ENCODE measurements around the gene RGS8.
"Not testable (repeated sequence)": the region's sequence is repeated elsewhere in the genome, so short reads cannot be mapped to it uniquely, and the experiment has no call there.

RGS8 gene

DNA sequence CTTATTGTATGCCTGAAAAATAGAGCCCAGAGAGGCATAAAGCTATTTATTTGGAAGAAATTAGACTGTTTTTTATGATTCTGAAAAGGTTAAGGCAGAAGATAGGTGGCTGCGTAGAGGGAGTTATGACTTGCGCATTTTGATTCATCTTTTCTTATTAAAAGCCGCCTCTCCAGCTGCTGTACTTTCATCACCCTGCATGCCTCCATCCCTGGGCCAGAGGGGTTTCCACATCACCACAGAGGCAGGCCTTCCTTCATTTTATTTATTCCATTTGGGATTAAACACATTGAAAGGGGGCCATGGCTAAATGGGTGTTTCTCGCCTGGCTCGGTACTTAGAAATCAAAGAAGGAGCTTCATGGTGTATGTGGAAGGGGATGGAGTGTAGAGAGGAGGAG, 14.6 kb upstream of the RGS8 start:
- CTCF ChIA-PET: interaction anchor here (1.9 to 3.3 kb wide), 2 partner anchors 8 to 86 kb away, joined by 5 to 10 read pairs; no protein-coding TSS in a partner anchor

GRCh38 chr1:182693139-182693538, 8.8 kb upstream of the RGS8 start:
- DNase-seq (ENCODE audit: extremely low spot score); POLR2A ChIA-PET; CTCF ChIA-PET: not testable (repeated sequence)

More for the DNA sequence above, 14.6 kb upstream of the RGS8 start:
- TF ChIP-seq, protein P1, sequence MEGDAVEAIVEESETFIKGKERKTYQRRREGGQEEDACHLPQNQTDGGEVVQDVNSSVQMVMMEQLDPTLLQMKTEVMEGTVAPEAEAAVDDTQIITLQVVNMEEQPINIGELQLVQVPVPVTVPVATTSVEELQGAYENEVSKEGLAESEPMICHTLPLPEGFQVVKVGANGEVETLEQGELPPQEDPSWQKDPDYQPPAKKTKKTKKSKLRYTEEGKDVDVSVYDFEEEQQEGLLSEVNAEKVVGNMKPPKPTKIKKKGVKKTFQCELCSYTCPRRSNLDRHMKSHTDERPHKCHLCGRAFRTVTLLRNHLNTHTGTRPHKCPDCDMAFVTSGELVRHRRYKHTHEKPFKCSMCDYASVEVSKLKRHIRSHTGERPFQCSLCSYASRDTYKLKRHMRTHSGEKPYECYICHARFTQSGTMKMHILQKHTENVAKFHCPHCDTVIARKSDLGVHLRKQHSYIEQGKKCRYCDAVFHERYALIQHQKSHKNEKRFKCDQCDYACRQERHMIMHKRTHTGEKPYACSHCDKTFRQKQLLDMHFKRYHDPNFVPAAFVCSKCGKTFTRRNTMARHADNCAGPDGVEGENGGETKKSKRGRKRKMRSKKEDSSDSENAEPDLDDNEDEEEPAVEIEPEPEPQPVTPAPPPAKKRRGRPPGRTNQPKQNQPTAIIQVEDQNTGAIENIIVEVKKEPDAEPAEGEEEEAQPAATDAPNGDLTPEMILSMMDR (IDR thresholded peaks at IDR 0.05; ENCODE audit: control extremely low read depth, extremely low read depth, low read depth, missing control alignments): no peak
- POLR2A ChIA-PET: no interaction called here
- no peak for DNase-seq (ENCODE audit: extremely low spot score)

GRCh38 chr1:182690886-182691443, 6.6 kb upstream of the RGS8 start:
- no peak for DNase-seq (ENCODE audit: extremely low spot score)
- ChIA-PET CTCF (interaction anchor here (0.6 to 1.5 kb wide), 9 partner anchors 9 to 90 kb away, joined by 3 to 6 read pairs (median 3); no protein-coding TSS in a partner anchor), POLR2A (no interaction called here)
- TF ChIP-seq, protein P1 (IDR thresholded peaks at IDR 0.05; ENCODE audit: control extremely low read depth, extremely low read depth, low read depth, missing control alignments): no peak

DNA sequence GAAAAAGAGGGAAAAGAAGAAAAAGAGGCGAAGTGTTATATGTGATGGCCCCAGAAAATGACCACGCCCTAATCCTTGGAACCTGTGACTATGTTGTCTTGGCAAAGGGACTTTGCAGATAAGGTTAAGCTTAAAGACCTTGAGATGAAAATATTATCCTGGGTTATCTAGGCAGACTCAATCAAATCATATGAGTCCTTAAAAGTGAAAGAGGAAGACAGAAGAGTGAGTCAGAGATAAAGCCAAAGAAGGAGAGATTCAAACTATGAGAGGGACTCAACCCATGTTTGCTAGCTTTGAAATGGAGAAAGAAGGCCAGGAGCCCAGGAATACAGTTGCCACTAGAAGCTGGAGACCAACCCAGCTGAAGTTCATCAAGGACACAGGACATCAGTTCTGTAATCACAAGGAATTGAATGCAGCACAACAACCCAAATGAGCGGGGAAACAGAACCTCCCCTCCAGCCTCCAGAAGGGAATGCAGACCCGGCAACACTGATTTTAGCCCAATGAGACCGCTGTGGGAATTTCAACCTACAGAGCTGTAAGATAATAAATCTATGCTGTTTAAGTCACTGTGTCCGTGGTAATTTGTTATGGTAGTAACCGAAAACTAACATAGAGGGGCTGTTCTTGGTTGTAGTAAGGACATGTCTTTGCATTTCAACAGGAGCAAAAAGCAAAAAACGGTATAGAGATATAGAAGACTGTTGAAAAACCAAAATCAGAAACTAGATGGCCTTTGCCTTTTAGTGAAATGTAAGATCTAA, 4.2 kb upstream of the RGS8 start:
- POLR2A ChIA-PET: no interaction called here

GRCh38 chr1:182687361-182687760, 3.0 kb upstream of the RGS8 start:
- CTCF ChIA-PET: interaction anchor here (1.3 to 1.9 kb wide), 2 partner anchors 8 to 69 kb away, joined by 3 to 9 read pairs; no protein-coding TSS in a partner anchor
- no peak for DNase-seq (ENCODE audit: extremely low spot score)
- TF ChIP-seq, protein P1 (IDR thresholded peaks at IDR 0.05; ENCODE audit: control extremely low read depth, extremely low read depth, low read depth, missing control alignments): no peak
- POLR2A ChIA-PET: no interaction called here

More for the DNA sequence above, 4.2 kb upstream of the RGS8 start:
- TF ChIP-seq, protein P1 (IDR thresholded peaks at IDR 0.05; ENCODE audit: control extremely low read depth, extremely low read depth, low read depth, missing control alignments): no peak
- CTCF ChIA-PET: interaction anchor here (1.9 kb wide), 1 partner anchor 9 kb away, joined by 9 read pairs; no protein-coding TSS in a partner anchor
- DNase-seq (ENCODE audit: extremely low spot score): no peak

DNA sequence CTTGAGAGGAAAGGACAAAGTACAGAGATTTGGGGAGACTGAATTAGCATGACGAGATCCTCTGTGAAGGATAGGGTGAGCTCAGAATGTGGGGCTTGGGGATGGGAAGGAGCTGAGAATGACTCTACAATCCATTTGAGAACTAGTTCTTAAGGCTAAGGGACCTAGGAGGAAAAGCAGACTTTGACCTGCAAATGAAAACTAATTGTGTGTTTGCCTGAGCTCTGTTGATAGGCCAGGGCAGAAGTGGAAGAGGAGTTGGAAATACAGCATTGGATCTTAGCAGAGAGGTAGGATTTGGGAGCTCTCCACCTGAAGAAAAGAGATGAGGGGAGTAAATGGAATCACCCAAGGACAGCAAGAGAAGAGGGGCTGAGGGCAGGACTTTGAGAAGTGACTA, 2.1 kb upstream of the RGS8 start:
- ChIA-PET CTCF (interaction anchor here (0.8 to 1.7 kb wide), 5 partner anchors 10 to 98 kb away, joined by 3 to 8 read pairs (median 3); no protein-coding TSS in a partner anchor), POLR2A (interaction anchor here (0.7 kb wide), 1 partner anchor 38 kb away, joined by 5 read pairs; no protein-coding TSS in a partner anchor)

More for the DNA sequence above, 2.1 kb upstream of the RGS8 start:
- TF ChIP-seq, protein P1 (IDR thresholded peaks at IDR 0.05; ENCODE audit: control extremely low read depth, extremely low read depth, low read depth, missing control alignments): no peak
- no peak for DNase-seq (ENCODE audit: extremely low spot score)

All from GM10248 (cell line).